GM12878 (cell line): ENCODE measurements around the gene CLASP2. TPM values are rescaled to one million over a fixed set of nuclear protein-coding genes. Genes with fewer than 3 reads are reported as not detected.

Experiments used
- ATAC-seq: fragments of 200-7000 bp; cut with Tn5 transposase; 3 replicates; pipeline ENCODE4 v1.9.1; 2020; ENCODE audit warnings: mild to moderate bottlenecking, moderate library complexity
- BruUV-seq: library from RNA; stranded (reverse); fragments of 400-500 nt; replicated peaks from 2 replicates; lab custom pipeline; 2021; lab: Mats Ljungman, UMichigan
- CTCF ChIA-PET: fragments of 300-600 bp; sonication (Branson Sonifier 250); formaldehyde crosslinking; extraction: SDS; loops from one replicate; lab custom pipeline; 2021; ENCODE audit warnings: inconsistent platforms; lab: Yijun Ruan, JAX
- POLR2A ChIA-PET: fragments of 350-600 bp; formaldehyde crosslinking; extraction: SDS; loops from one replicate; lab custom pipeline; 2021; ENCODE audit warnings: inconsistent platforms; lab: Charles Lee
- RAD21 ChIA-PET: fragments of 300-600 bp; sonication (Branson Sonifier 250); formaldehyde crosslinking; loops from one replicate; lab custom pipeline; 2023; ENCODE audit warnings: antibody characterized with exemption; ENCODE audit not compliant: unreplicated experiment; lab: Charles Lee
- SMC1A ChIA-PET: fragments of 300-600 bp; sonication (Branson Sonifier 250); formaldehyde crosslinking; loops from one replicate; lab custom pipeline; 2023; ENCODE audit not compliant: unreplicated experiment, uncharacterized antibody; lab: Charles Lee
- DNase-seq: peaks from one replicate; pipeline ENCODE4 v3.0.0-alpha.2; 2011; ENCODE audit warnings: low read depth, low spot score
- FAIRE-seq: peaks from 3 replicates; lab custom pipeline; 2011; peaks lifted over from hg19 to GRCh38; lab: Jason Lieb, UNC
- H2AFZ ChIP-seq: 2 replicates; pipeline ENCODE4 v1.6.0; 2011; ENCODE audit warnings: low read depth, low read length, control low read depth; ENCODE audit not compliant: control insufficient read depth
- H3K27ac ChIP-seq: 2 replicates; pipeline ENCODE4 v1.5.1; 2011; ENCODE audit warnings: control low read depth; ENCODE audit not compliant: control insufficient read depth, insufficient read depth
- H3K27me3 ChIP-seq, 2 experiments: replicated peaks in 1 of 2; 2 replicates each; pipeline versions ENCODE4 v1.6.0 to v1.6.1; 2011; ENCODE audit warnings: low read length in 1 of 2; ENCODE audit not compliant: control insufficient read depth in 2 of 2, insufficient read depth in 2 of 2
- H3K36me3 ChIP-seq, 2 experiments: 2 replicates each; pipeline ENCODE4 v1.5.1; 2011; ENCODE audit warnings: low read length in 1 of 2; ENCODE audit not compliant: control insufficient read depth in 2 of 2, insufficient read depth in 2 of 2
- H3K4me1 ChIP-seq: 2 replicates; pipeline ENCODE4 v1.6.1; 2011; ENCODE audit warnings: mild to moderate bottlenecking, low read length, moderate library complexity, mixed read lengths; ENCODE audit not compliant: control insufficient read depth, insufficient read depth
- H3K4me2 ChIP-seq: 2 replicates; pipeline ENCODE4 v1.6.0; 2011; ENCODE audit warnings: control low read depth; ENCODE audit not compliant: control insufficient read depth, insufficient read depth
- H3K4me3 ChIP-seq: fragments of 200-600 bp; sonication (generic); 2 replicates; pipeline ENCODE4 v1.5.1; 2016
- H3K79me2 ChIP-seq: 2 replicates; pipeline ENCODE4 v1.6.0; 2011; ENCODE audit warnings: low read length; ENCODE audit not compliant: control insufficient read depth, insufficient read depth
- H3K9ac ChIP-seq: 2 replicates; pipeline ENCODE4 v1.8.0; 2011; ENCODE audit warnings: low read length, control low read depth, mixed read lengths; ENCODE audit not compliant: control insufficient read depth, insufficient read depth
- H3K9me3 ChIP-seq: replicated peaks from 3 replicates; pipeline ENCODE4 v1.5.1; 2011; ENCODE audit warnings: mild to moderate bottlenecking, low read length; ENCODE audit not compliant: control insufficient read depth, insufficient read depth
- H4K20me1 ChIP-seq: 2 replicates; pipeline ENCODE4 v1.6.0; 2011; ENCODE audit not compliant: control insufficient read depth, insufficient read depth
- BRCA1 ChIP-seq: IDR thresholded peaks from 2 replicates; pipeline ENCODE4 v1.6.1; 2011; ENCODE audit warnings: low read depth, low read length, improper control_type of control experiment
- CHD1 ChIP-seq: IDR thresholded peaks from 2 replicates; pipeline ENCODE4 v1.6.1; 2012; ENCODE audit warnings: low read depth, low read length, improper control_type of control experiment
- MXI1 ChIP-seq: fragments of 150-350 bp; IDR thresholded peaks from 2 replicates; pipeline ENCODE4 v1.6.1; 2011; ENCODE audit warnings: low read depth, mild to moderate bottlenecking, inconsistent platforms, low read length, improper control_type of control experiment
- NRF1 ChIP-seq: conservative IDR thresholded peaks from 2 replicates; pipeline ENCODE4 v1.6.1; 2011; ENCODE audit warnings: mild to moderate bottlenecking, low read depth, low read length, improper control_type of control experiment
- PML ChIP-seq: IDR thresholded peaks from 2 replicates; pipeline ENCODE4 v1.6.1; 2012; ENCODE audit warnings: low read length, inconsistent platforms
- RAD51 ChIP-seq: fragments of 450-650 bp; IDR thresholded peaks from 2 replicates; pipeline ENCODE4 v1.6.1; 2016; ENCODE audit warnings: moderate library complexity, mild to moderate bottlenecking, inconsistent platforms
- STAT3 ChIP-seq: IDR thresholded peaks from 2 replicates; pipeline ENCODE4 v1.6.1; 2011; ENCODE audit warnings: low read depth, low read length, improper control_type of control experiment
- WGBS: methylation state at CpG from one replicate; pipeline ENCODE4 v1.1.6; 2016; ENCODE audit warnings: low lambda C conversion rate; ENCODE audit not compliant: insufficient replicate concordance, insufficient coverage; ENCODE audit errors: missing lambda C conversion rate; 5-methylcytosine and 5-hydroxymethylcytosine counted together
- in situ Hi-C: fragments of 300-500 bp; cut with MboI; formaldehyde crosslinking; loops from 9 replicates; pipeline ENCODE4 v1.14.3; 2018; ENCODE audit warnings: mixed read lengths
- intact Hi-C: fragments of 100-400 bp; cut with micrococcal nuclease; formaldehyde crosslinking; loops from one replicate; pipeline ENCODE4 v1.14.2; 2022; ENCODE audit not compliant: unreplicated experiment
- polyA plus RNA-seq, 11 experiments: library from polyadenylated mRNA; depleted of rRNA in 4 of 11; unstranded in 6 of 11; stranded (reverse) in 5 of 11; fragments of >200 nt; fragmentation: Nextera tagmentation in 4 of 11; fragmentation: Illumina TruSeq in 1 of 11; extraction: Ambion mirVana in 4 of 11; extraction: Trizol in 1 of 11; gene quantifications; 1 replicate in 1 of 11; 2 replicates in 10 of 11; pipeline versions ENCODE4 v1.2.1 to v1.2.3, GENCODE V29; 2011 to 2016; ENCODE audit warnings: inconsistent platforms in 2 of 11, missing spikeins in 2 of 11, low read depth in 1 of 11
- total RNA-seq, 4 experiments: library from RNA; depleted of rRNA in 3 of 4; stranded (reverse); fragments of >200 nt in 3 of 4; fragmentation: Illumina TruSeq in 1 of 4; extraction: Trizol in 1 of 4; gene quantifications; 2 replicates each; pipeline versions ENCODE4 v1.2.1 to v1.2.3, GENCODE V29; 2013 to 2021
- TF ChIP-seq, protein P1 (sequence below): fragments of 450-650 bp; IDR thresholded peaks from 2 replicates; pipeline ENCODE4 v1.6.1; 2016; ENCODE audit warnings: mild to moderate bottlenecking
- TF ChIP-seq, protein P2 (sequence below): fragments of 450-650 bp; IDR thresholded peaks from 2 replicates; pipeline ENCODE4 v1.6.1; 2016; ENCODE audit warnings: mild to moderate bottlenecking, moderate library complexity, borderline replicate concordance

CLASP2 gene
- total and polyA plus RNA-seq, 10 of the 15 experiments (the other 5 are each of a cell fraction or from before 2014, with no cell fraction given), result 4.0 to 38.3 (median 26.8) TPM

DNA sequence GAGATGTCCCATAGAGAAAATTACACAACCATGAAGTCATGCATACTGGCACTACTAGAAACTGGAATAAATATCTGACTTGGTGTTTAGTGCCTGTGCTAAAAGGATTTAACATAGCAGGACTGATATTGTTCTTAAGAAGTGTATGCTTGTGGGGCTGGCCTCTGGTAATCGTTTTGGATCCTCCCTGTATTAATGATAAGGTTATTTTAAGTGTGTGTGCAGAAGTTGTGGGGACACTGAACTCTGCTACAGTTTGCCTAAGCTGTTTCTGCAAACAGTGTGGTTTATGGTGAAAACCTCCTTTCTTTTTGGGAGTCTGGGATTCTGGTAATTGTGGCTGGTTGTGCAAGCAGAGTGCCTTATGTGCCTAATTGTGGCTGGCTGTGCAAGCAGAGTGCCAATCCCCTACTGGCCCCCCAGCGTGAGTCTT is 120.8 kb downstream of the CLASP2 start:
- POLR2A ChIA-PET, result no interaction called here
- Histone ChIP-seq H3K4me3 (no peak overlapping the region), H3K27me3 (no peaks in the 10 kb centered on the region), H3K9ac (no peak overlapping the region), H3K4me2 (no peak overlapping the region), H3K79me2 (no peaks in the 10 kb centered on the region), H3K36me3 (no peaks in the 10 kb centered on the region; a peak in 1 of 4 replicates), H3K9me3 (no peaks in the 10 kb centered on the region), H2AFZ (no peak overlapping the region), H4K20me1 (no peaks in the 10 kb centered on the region), H3K4me1 (no peaks in the 10 kb centered on the region), H3K27ac (no peak overlapping the region)
- no TSS peak for BruUV-seq
- FAIRE-seq (no peak), DNase-seq (no peak), ATAC-seq (no peak)
- RAD21 ChIA-PET, result no interaction called here
- intact Hi-C loops (no loop called here), in situ Hi-C loops (no loop called here)
- TF ChIP-seq MXI1 (no peak), PML (no peak), BRCA1 (no peak), STAT3 (no peak), CHD1 (no peak), NRF1 (no peak), RAD51 (no peak)
- TF ChIP-seq, protein P1, sequence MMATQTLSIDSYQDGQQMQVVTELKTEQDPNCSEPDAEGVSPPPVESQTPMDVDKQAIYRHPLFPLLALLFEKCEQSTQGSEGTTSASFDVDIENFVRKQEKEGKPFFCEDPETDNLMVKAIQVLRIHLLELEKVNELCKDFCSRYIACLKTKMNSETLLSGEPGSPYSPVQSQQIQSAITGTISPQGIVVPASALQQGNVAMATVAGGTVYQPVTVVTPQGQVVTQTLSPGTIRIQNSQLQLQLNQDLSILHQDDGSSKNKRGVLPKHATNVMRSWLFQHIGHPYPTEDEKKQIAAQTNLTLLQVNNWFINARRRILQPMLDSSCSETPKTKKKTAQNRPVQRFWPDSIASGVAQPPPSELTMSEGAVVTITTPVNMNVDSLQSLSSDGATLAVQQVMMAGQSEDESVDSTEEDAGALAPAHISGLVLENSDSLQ, result no peak
- TF ChIP-seq, protein P2, sequence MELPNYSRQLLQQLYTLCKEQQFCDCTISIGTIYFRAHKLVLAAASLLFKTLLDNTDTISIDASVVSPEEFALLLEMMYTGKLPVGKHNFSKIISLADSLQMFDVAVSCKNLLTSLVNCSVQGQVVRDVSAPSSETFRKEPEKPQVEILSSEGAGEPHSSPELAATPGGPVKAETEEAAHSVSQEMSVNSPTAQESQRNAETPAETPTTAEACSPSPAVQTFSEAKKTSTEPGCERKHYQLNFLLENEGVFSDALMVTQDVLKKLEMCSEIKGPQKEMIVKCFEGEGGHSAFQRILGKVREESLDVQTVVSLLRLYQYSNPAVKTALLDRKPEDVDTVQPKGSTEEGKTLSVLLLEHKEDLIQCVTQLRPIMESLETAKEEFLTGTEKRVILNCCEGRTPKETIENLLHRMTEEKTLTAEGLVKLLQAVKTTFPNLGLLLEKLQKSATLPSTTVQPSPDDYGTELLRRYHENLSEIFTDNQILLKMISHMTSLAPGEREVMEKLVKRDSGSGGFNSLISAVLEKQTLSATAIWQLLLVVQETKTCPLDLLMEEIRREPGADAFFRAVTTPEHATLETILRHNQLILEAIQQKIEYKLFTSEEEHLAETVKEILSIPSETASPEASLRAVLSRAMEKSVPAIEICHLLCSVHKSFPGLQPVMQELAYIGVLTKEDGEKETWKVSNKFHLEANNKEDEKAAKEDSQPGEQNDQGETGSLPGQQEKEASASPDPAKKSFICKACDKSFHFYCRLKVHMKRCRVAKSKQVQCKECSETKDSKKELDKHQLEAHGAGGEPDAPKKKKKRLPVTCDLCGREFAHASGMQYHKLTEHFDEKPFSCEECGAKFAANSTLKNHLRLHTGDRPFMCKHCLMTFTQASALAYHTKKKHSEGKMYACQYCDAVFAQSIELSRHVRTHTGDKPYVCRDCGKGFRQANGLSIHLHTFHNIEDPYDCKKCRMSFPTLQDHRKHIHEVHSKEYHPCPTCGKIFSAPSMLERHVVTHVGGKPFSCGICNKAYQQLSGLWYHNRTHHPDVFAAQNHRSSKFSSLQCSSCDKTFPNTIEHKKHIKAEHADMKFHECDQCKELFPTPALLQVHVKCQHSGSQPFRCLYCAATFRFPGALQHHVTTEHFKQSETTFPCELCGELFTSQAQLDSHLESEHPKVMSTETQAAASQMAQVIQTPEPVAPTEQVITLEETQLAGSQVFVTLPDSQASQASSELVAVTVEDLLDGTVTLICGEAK, result no peak
- SMC1A ChIA-PET, result no interaction called here
- CTCF ChIA-PET, result no interaction called here
- WGBS, result 100% methylated on average over 2 of the region's 2 CpGs
